Stimulated activated CD8-positive, alpha-beta memory T cell treated with anti-CD3 and anti-CD28 coated beads, Interleukin-12 subunit alpha, Interleukin-12 subunit beta, amount 100 ng/mL, for 4 hours (primary cell): Measurements from ENCODE around the gene ENPP7.
A peak's percentile ranks its signal among the peaks of the same experiment; 100 is the strongest.

ENCODE experiments used
- DNase-seq: peaks from one replicate; pipeline ENCODE4 v3.0.0-alpha.2; 2020; ENCODE audit warnings: low read depth

The ENPP7 gene

DNA sequence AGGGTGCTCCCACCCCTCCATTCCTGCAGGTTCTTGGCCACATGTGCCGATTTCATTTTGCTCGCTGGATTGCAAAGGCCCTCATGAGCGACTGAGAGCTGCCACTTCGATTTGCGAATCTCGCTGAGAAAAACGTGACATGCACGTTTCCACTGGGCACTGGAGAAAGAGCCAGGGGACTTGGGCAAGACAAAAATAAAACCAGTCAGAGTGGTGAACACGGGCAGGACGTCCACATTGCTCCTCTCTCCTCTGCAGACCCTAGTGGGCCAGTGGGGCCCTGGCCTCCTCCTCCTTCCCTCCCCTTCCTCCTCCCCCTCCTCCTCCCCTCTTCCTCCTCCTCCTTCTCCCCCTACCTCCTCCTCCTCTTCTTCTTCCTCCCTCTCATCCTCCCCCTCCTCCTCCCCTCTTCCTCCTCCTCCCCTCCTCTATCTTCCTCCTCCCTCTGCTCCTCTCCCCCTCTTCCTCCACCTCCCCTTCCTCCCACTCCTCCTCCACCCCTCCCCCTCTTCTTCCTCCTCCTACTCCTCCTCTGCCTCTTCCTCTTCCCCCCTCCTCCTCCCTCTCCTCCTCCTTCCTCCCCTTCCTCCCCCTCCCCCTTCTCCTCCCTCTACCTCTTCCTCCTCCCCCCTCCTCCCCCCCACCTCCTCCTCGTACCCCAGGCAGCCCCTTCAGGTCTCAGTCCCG is 28.1 kb upstream of the ENPP7 start:
- no peak for DNase-seq

DNA sequence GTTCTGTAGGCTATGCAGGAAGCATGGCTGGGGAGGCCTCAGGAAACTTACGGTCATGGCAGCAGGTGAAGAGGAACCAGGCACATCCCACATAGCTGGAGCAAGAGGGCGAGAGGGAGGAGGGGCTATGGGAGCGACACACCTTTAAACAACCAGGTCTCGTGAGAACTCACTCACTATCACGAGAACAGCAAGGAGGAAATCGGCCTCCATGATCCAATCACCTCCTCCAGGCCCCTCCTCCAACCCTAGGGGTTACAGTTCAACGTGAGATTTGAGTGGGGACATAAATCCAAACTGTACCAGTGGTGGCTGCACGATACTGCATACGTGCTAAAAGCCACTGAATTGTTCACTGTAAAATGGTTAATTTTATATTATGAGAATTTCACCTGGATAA is 26.1 kb upstream of the ENPP7 start:
- no peak for DNase-seq

DNA sequence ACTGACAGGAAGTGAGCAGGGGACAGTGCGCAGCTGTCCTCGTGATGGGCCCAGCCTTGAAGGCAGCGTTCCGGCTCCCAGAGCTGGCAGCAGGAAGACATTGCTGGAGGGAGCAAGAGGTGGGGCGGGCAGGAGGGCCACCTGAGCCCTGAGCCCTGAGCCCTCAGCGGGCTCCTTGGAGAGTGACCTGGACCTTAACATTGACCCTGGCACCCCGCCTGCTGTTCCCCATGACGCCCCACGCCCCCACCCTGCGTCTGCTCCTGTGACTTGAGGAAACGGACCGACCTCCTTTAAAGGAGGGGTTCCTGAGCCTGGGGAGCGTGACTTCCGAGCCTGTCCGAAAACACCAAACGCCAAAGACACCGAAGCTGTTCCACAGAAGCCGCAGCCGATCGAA is 25.1 kb upstream of the ENPP7 start:
- DNase-seq, result no peak

DNA sequence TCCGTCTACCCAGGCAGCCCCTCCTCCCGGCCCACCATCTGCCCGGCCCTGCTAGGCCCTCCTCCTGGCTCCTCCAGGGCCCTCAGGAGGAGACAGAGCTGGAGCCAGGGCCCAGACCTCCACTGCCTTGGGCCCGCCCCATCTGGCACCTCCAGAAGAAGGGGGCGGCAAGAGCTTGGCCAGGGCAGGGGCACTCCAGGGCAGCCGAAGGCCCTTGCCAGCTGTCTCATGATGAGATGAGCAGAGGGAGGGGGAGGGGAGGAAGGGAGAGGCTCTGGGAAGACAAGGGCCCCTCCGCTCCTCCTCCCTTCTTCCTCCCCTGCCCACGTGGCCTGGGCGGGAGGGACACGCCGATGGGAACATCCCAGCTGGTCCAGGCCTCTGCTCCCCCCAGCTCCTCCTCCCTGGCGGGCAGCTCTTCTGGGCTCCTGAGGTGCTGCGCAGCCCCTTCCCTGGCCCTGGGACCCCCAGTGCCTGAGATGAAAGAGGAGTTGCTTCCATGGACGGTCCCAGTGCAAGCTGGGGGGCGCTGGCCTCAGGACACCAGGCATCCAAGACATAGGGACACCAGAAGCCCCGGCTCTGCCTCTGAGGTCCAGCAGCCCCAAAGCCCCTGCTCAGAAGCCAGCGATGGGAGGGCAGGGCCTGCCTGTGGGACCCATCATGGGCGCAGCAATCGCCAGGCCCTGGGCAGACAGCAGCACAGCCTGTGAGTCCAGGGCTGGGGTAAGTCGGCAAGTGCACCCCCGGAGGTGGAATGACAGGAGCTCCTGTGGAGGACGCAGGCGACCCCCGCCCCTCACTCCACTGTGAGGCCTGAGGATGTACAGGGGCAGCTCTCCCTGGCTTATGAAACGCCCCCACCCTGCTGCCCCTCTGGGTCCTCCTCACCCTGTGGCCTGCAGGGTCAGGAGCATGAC is 23.6 kb upstream of the ENPP7 start:
- no peak for DNase-seq

DNA sequence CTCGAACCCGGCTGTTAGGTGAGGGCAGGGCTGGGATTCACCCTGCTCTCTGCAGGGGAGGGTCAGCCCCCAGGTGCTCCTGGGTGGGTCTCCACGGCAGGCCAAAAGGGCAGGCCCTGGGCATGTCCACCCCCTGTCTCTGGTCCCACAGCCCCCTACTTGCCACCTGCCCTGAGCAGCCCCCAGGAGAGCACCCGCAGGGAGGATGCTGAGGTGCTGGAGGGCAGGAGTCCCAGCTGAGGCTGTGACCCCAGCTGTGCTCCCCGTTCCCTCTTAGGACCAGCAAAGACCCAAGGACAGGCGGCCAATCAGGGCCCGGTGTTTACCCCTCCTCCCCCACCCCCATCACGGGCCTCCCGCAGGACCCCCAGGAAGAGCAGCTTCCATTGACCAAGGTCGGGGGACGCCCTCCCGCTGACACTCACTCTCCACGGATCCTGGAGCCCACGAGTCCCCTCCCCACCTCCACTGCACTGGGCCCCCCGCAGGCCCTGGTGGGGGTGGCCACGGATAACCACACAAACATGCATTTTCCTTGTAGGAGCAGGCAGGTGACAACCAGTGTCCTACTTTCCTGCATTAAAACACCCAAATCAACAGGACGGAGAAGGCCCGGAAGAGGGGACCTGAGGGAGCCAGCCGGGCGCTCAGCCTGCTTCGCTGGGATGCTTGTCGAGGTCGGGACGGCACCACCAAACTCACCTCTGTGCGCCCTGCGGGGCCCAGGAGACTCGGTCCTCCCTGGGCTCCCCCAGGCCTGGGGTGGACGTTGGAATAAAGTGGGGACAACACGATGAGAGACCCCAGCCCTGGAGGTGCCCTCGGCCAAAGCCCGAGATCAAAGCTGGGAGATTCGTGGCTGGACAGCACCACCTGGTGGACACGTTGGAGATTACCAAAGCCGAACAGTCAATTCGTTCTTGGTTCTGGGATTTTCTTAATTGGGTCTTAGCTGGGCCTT is 22.5 kb upstream of the ENPP7 start:
- peak; percentile 11 for DNase-seq

DNA sequence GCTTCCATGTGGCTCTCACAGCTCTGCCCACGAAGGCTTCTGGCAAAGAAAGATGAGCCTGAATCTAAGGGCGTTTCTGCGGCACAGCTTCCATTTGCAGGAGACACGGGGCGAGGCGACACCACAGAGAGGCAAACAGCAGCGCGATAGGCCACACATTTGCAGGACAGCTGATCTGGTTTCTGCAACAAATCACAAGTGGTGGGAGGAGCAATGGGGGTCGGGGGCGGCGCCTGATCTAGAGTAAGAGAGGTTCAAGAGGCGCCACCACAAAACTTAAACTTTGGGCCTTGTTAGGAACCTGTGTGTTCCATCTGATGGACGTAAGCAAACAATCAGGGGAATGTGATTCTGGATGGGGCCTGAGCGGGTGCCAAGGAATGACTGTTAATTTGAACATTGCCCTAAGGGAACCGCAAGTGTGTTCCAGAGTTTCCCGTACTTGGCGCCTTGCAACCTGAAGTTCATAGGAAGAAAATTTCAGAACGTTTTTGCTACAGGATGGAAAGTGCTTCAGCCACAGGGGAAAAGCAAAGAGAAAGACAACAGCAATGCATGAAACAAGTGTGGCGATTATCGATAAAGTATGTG is 18.9 kb upstream of the ENPP7 start:
- no peak for DNase-seq

DNA sequence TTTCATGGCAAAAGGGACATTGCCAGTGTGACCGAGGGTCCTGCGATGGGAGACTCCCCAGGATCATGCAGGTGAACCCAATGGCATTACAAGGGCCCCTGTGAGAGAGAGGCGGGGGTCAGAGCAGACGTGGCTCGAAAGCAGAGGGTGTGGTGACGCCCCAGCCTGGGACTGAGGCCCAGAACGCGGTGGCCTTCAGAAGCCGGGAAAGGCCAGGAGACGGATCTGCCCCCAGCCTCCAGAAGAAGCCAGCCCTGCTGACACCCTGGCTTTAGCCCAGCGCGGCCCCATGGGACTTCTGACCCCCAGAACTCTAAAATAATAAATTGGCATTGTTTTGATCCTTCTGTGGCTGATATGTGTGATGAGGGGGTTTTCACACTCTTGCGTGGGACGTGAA is 17.4 kb upstream of the ENPP7 start:
- no peak for DNase-seq

DNA sequence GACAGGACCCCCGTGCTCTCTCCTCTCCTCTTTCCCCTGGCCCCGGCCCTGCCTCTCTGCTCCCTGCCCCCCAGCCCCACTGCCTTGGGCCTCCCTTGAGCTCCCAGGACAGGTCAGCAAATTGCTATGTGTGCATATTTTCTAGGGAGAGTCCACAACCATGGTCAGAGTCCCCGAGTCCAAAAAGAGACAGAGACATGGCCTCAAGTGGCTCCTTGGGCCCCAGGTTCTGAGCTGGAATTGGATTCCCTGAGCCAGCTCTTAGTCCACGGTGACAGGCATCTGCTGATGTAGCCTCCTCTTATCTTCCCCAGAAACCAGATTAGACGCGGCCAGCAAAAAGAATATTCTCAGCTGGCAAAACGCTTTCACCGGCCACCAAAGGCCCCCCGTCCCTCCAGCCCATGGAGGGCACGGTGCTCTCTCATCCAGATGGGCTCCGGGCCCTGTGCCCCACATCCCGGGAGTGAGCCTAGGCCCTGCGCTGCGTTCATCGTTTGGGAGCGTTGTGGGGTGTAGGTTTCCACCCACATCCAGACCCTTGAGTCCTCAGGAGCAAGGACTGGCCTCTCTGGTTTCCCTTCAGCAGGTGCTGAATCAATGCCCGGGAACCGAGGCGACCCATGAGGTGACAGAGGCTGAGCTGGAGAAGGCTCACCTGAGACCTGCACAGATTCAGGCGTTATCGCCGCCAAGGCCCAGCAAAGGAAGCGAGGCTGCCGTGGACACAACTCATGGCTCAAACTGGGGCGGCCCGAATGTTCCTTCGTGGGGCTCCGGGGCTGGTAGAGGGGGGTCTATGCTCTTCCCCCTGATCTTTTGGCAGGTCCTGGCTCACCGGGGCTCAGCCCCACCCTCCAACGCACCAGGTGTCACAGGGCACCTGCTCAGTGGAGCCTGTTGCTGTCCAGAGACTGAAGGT is 16.3 kb upstream of the ENPP7 start:
- DNase-seq, result no peak

DNA sequence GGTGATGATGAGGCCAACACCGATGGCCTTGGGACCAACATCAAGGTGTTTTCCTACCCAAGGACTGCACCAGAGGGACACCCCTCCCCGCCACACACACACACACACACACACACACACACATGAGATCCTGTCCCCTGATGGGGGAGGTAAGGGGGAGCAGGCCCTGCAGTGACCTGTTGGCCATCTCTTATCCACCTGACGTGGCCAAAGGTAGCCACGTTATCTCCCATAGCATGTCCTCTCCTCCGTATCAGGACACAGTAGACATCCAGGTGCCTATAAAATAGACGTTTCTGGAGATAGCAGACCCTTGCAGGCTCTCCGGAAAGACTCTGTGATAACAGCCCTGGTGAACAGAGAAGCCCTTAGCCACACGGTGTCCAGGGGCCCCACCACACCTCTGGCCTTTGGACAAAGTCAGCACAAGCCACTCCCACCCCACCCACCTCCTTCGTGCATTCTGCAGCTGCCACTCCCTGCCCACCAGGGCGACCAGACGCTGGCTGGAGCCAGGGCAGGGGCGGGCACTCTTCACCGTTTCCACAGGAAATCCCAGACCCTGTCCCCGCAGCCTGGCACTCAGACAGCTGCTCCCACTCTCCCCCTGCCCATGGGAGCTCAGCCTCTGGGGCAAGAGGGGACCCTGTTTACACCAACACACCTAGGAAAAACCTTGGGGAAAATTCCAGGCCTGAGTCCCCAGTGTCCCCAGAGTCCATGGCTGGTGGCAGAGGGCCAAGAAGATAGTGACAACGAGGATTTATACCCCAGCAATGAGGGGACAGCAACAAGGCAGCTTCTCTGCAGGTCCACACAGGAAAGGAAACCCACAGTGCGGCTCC is 15.4 kb upstream of the ENPP7 start:
- DNase-seq, result no peak

DNA sequence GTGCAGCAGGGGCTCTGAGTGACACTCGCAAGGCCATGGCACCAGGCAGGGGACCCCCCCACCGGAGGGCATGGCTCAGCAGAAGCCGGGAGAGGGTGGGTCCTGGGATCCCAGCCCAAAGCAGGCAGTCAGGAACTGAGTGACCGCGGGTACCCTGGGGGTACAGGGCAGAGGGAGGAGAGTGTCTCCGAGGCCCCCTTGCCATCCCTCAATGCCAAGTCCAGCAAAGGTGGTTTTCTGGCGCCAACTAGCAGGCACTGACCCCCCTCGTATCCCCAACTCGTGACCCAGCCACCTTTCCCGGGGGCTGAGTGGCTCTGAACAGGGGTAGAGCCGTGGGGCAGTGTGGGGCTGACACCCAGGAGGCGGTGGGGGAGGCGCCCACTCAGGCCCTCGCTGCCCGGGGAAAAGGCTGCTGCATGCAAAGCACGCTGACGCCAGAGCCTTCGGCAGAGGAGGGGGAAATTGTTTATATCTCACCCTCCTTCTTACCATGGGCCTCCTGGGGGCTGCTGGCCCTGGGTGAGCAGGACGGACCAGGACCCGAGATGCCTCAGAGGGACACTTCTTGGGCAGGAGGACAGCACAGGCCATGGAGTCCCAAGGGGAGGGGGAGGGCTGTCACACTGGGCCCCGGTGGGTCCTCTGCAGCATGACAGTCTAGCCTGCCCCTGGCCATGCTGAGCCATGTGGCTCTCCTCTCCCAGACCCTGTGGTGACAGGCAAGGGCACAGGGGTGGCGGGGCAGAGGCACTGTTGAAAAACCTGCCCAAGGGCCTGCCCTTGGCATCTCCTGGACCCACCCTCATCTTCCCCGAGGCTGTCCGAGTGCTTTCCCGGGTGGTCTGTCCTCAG is 14.6 kb upstream of the ENPP7 start:
- no peak for DNase-seq

DNA sequence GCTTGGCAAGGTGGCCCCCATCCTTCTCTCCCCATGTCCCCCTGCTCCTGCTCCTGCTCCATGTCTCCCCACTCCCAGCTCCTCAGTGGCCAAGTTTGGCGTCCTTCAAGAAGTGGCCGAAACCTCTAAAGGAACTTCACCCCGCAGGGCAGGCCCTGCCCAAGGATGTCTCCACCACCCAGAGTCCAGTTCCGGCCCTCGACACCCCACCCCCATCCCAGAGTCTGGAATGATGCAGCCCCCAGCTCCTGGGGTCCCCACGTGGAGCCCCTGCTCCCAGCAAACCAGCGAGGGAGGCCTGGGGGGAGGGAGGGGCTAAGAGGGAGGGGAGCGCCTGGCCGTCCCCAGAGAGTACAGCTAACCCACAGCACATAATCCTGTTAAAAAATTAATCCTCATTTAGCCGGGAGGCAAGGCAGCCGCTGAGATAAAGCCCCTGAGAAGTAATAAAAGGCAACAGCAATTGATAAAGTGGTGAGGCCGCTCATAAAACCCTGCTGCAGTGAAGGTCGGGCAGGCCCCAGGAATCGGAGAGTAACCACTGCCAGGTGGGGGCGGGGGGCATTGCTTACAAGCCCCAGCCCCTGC is 9.9 kb upstream of the ENPP7 start:
- no peak for DNase-seq

DNA sequence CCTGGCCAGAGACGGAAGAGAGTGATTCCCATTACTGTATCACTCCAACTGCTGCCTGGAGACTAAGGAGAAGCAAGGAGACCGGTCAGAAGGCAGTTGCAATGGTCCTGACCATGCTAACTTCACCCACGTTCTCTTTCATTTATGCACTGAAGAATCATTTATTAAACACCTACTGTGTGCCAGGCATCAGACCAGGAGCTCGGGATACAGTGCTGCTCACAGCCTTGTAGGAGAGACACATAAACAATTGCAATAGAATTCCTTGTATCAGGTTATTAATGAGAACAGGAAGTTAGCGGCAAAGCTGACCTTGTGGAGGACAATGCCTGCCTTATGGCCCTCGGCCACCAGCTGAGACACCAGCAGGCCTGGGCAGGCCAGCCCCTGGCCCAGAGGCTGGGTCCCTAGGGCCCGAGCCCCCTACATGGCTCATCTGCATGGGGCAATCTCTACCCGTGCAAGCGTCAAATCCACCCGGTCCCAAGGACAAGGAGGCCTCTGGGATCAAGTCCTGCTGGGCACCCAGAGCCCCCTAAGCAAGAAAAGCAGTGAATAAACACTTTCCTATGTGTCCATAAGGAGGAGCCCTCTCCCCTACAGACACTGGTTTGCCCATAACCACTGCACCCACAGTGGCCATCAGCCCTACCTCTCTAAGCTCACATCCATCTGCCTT is 8.6 kb upstream of the ENPP7 start:
- no peak for DNase-seq

DNA sequence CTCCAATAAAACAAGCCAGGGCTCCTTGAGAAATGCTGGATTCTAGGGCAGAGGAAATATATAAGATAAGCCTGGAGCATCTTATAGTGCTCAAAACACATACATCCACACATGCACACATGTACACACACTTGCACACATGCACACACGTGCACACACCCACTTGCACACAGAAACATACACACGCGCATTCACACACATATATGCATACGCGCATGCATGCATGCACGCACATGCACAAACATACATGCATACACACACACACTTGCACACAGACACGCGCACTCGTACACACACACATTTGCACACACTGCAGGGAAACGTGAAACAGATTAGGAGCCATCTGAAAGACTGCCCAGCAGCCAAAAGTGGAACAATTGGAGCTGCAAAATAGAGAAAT is 8.0 kb upstream of the ENPP7 start:
- no peak for DNase-seq

DNA sequence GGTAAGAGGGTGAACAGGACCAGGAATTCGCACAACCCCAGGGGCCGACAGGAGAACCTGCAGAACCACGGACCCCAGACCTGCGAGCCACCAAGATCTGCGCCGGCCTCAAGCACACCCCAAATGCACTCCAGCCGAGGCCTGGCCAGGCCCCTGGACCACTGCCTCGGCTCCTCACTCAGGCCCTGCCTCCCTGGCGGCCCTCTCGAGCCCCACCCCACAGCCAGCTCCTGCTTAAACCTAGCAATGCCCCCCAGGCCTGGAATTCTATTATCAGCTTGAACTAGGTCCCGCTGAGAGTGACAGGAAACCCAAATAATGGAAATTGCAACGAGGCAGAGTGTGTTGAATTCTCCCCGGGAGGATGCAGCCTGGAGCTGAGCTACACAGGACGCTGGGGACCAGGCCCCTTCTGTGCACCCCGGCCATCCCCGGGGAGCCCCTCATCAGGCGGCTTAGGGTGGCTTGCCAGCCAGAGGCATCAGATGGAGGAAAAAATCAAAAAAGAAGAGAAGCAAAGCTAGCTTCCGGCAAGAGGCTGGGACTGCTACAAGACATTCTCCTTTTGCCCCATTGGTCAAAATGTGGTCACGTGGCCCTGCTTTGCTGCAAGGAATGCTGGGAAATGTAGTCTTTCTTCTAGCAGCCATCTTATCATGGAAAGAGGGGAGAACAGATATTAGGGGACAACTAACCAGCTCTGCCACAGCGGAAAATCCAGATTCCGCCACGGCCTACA is 2.4 kb upstream of the ENPP7 start:
- peak; percentile 46 for DNase-seq

DNA sequence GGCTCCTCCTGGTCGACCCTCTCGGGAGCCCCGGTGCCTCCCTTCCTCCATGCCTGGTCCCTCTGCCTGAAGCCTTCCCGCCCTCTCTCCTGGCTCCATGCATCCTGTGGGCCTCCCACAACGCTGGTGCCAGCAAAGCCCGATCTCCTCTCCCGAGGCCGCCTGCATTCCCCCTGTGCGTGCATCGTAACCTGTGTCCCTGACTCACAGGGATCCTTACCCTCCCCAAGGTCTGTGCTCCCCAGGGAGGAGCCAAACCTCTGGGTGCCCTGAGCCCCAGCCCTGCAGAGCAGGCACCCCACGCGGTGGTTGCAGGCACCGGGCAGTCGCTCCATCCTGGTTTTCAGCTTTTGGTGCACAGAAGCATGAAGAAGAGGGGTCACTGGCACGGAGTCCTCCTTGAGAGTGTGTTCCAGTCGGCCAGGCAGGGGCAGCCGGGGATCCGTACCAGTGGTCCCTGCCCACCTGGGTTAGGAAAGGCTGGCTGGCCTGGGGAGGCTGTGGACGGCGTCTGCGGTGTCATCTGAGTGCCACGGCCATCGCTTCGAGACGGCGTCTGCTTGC is 1.8 kb upstream of the ENPP7 start:
- DNase-seq, result no peak

DNA sequence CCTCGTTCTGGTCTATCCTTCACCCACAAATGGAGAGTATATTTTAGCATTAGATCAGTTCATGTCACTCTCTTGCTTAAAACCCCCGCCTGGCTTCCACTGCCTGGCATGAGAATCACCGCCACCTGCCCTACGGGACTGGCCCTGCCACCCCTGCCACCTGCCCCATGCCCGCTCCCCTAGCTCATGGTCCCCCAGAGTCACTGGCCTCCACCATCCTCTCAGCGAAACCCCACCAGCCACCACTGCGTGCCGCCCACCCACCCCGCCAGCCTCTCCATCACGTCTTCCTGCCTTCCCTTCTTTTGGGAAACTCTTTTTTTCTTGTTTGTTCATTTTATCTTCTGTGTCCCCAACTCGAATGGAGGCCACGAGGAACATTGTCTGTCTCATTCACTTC is 982 bp upstream of the ENPP7 start:
- DNase-seq, result no peak

DNA sequence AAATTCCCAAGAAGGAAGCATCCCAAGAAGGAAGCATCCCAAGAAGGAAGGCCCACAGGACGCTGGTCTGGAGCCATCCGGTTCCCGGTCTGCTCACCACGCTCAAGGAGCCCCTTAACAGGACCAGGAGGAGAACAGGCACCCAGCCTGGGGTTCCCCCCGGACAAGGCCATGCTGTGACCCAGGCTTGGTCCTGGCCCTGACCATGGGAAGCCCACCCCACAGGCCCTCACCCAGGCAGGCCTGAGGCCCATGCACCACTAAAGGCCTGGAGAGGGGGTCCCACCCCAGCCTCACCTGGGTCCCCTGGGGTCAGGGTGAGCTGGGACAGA is 340 bp upstream of the ENPP7 start:
- no peak for DNase-seq
